Fibroblast of the conjunctiva (primary cell): ENCODE measurements around the gene ELOB.

Source experiments
- DNase-seq: peaks from one replicate; pipeline ENCODE4 v3.0.0-alpha.2; 2010; ENCODE audit warnings: low read depth

Gene ELOB

GRCh38 chr16:2782583-2783351, 5.7 kb upstream of the ELOB start:
- DNase-seq, result no peak

- no peak for DNase-seq
These were observed 3.2 kb upstream of the ELOB start for GRCh38 chr16:2779978-2780898.

- DNase-seq, result no peak
These were observed 2.3 kb upstream of the ELOB start for GRCh38 chr16:2779151-2779920.

- DNase-seq, result no peak
These were observed 1.5 kb upstream of the ELOB start for GRCh38 chr16:2778630-2778958.

- no peak for DNase-seq
These were observed 986 bp upstream of the ELOB start for GRCh38 chr16:2777903-2778629.

GRCh38 chr16:2776500-2777139, 460 bp downstream of the ELOB start:
- DNase-seq, result no peak

GRCh38 chr16:2775765-2776499, 1.1 kb downstream of the ELOB start:
- no peak for DNase-seq

- no peak for DNase-seq
These were observed 1.9 kb downstream of the ELOB start for GRCh38 chr16:2775131-2775716.

GRCh38 chr16:2774161-2774891, 2.8 kb downstream of the ELOB start:
- no peak for DNase-seq

GRCh38 chr16:2773188-2773968, 3.7 kb downstream of the ELOB start:
- DNase-seq, result no peak

- DNase-seq, result no peak
These were observed 5.3 kb downstream of the ELOB start for GRCh38 chr16:2771496-2772402.

- DNase-seq, result no peak
These were observed 6.8 kb downstream of the ELOB start for GRCh38 chr16:2770057-2770951.

- DNase-seq, result peak; percentile 47
These were observed 7.4 kb downstream of the ELOB start for GRCh38 chr16:2769675-2770056.

- no peak for DNase-seq
These were observed 8.0 kb downstream of the ELOB start for GRCh38 chr16:2769100-2769529.

GRCh38 chr16:2768403-2769089, 8.5 kb downstream of the ELOB start:
- DNase-seq, result no peak

GRCh38 chr16:2767891-2768290, 9.2 kb downstream of the ELOB start:
- no peak for DNase-seq
